GM13976 (cell line): Measurements from ENCODE around the gene TBX4.
"Not testable (repeated sequence)": the region's sequence is repeated elsewhere in the genome, so short reads cannot be mapped to it uniquely, and the experiment has no call there.

Experiments used
- DNase-seq: peaks from one replicate; pipeline ENCODE4 v3.0.0; 2012; ENCODE audit warnings: low spot score
- CTCF ChIP-seq: IDR thresholded peaks from 2 replicates; pipeline ENCODE4 v1.5.1; 2012; ENCODE audit warnings: borderline replicate concordance, mild to moderate bottlenecking; ENCODE audit not compliant: insufficient read depth; ENCODE audit errors: extremely low read depth, missing control alignments, control extremely low read depth
- in situ Hi-C: fragments of 300-500 bp; cut with MboI; formaldehyde crosslinking; loops from one replicate; pipeline ENCODE4 v1.12.0; 2022; ENCODE audit warnings: low sequenced_read_pairs, mixed read lengths, inconsistent platforms; ENCODE audit not compliant: unreplicated experiment

TBX4 gene

DNA sequence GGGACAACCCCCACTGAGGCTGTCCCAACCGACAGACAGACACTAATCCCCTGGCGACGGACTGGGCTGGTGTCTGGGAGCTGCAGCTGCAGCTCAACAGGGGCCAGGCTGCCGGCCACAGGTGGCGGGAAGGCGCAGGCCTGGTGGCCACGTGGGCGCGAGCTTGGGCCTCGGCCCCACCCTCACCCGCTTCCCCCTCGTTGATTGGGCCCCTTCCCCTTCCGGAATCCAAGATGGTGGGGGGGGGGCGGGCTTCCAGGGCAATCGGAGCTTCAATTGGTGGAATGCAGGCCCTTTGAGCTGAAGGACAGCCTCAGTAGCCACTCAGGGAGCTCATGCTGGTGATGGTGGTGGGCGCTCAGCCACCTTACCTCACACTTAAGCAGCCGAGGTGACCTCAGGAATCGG, 8.7 kb upstream of the TBX4 start:
- in situ Hi-C loops = no loop called here
- no peak for DNase-seq
- no peak for TF ChIP-seq CTCF

DNA sequence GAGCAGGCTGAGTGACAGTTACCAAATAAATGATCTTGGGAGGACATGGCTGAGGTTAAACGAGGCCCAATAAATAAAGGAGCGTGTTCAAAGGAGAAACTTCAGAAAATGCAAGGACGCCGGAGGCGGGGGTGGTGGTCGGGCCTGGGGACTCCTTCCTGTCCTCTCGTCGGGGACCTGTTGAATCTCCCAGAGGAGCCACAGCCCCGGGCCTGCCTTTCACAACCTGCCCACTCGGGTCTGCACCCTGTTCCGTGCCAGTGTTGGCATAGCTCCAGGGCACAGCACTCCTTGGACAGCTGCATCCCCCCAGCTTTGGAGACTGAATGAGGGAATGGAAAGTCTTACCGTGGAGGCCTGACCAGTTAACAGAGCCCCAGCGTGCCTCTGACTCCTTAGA, 8.1 kb upstream of the TBX4 start:
- no peak for TF ChIP-seq CTCF
- in situ Hi-C loops = no loop called here

GRCh38 chr17:61444831-61445230, 7.4 kb upstream of the TBX4 start:
- no peak for DNase-seq
- in situ Hi-C loops = no loop called here
- TF ChIP-seq CTCF = no peak

More for the DNA sequence above, 8.1 kb upstream of the TBX4 start:
- no peak for DNase-seq

DNA sequence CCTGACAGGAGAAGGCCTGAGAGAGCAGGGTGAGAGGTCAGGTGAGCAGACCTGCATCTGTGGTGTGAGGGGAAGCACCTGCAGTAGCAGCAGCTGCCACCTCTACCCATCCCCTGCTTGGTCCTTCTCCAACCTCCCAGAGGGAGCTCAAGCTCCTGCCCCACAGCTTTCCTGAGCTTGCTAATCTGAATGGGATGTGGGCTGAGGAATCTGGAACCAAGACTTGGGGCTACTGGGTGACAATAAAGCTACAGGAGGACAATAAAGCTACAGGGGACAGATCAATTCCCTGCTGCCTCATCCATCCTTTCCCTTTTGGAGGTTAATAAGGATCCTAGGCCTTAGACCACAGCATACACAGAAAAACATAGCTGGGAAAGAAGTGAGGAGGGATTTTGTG, 4.9 kb upstream of the TBX4 start:
- no peak for TF ChIP-seq CTCF
- in situ Hi-C loops = no loop called here
- DNase-seq = no peak

- no peak for TF ChIP-seq CTCF
- DNase-seq = no peak
- in situ Hi-C loops = no loop called here
Measured at GRCh38 chr17:61448042-61448441, 4.2 kb upstream of the TBX4 start.

GRCh38 chr17:61449140-61449539, 3.1 kb upstream of the TBX4 start:
- DNase-seq, in situ Hi-C loops: not testable (repeated sequence)

DNA sequence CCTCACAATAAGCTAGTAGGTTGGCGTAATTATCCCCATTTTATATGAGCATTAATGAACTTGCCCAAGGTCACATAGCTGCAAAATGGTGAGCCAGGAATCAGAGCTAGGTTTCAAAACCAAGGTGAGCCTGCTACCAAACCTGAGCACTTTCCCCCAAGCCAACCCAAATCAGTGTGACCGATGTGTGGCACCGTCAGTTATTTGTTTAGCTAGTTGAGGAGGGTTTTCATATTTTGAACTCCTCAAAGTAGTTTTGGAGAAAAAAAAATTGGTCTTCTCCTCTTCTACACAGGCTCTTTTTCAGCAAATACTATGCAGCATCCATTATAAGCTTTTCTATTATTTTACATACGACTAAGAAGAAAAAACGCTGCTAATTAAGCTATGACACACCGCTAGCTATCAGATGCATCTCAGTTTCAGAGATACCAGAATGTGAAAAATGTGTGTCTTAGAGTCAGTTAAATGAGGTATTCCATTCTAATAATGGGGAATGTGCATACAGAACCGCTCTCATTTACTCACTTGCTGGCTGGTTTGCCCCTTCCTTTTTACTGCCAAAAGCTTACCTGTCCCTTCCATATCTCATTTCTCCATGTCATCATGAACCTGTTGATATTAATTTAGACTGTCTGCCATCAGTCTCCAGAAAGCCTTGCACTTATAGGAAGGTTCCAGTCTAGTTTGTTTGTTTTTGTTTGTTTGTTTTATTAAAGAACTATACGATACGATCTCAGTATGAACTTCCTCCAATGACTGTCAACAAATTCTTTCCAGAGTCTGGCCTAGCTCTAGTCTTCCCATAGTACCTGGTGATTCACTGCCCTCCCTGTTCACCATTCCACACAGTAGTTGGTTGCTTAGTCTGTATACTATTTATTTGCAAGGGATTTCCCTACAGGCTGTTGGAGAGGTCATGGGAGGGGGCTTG, 2.2 kb upstream of the TBX4 start:
- no peak for DNase-seq
- no peak for TF ChIP-seq CTCF
- in situ Hi-C loops = no loop called here
